ENCODE results near the gene DTNBP1. TPM values are rescaled to one million over a fixed set of nuclear protein-coding genes. Genes with fewer than 3 reads are reported as not detected.

The DTNBP1 gene
- total RNA-seq, 2 donors from 2014 or later, result 11.5 to 30.8 TPM

- Histone ChIP-seq H3K36me3 (no peaks in the 10 kb centered on the region), H3K4me3 (no peak overlapping the region), H3K27me3 (replicated peaks; ENCODE audit: insufficient read depth) (no peaks in the 10 kb centered on the region), H3K4me1 (ENCODE audit: control insufficient read depth in 1 of 2, low read depth in 2 of 2) (no peaks in the 10 kb centered on the region), H3K27ac (no peak overlapping the region), H3K9me3 (no peaks in the 10 kb centered on the region)
- no peak for ATAC-seq (ENCODE audit: insufficient number of reproducible peaks, low FRiP score, low read depth)
- DNase-seq (ENCODE audit: low spot score), result no peak
- TF ChIP-seq CTCF (IDR thresholded peaks at IDR 0.05), result no peak
Measured at GRCh38 chr6:15570171-15570570, 92.7 kb downstream of the DTNBP1 start.

- TF ChIP-seq CTCF (IDR thresholded peaks at IDR 0.05), result no peak
- ATAC-seq (ENCODE audit: insufficient number of reproducible peaks, low FRiP score, low read depth) (no peak), DNase-seq (ENCODE audit: low spot score) (no peak)
- Histone ChIP-seq H3K27me3 (replicated peaks; ENCODE audit: insufficient read depth) (no peaks in the 10 kb centered on the region), H3K36me3 (no peaks in the 10 kb centered on the region), H3K9me3 (no peaks in the 10 kb centered on the region), H3K4me1 (ENCODE audit: control insufficient read depth in 1 of 2, low read depth in 2 of 2) (no peaks in the 10 kb centered on the region), H3K4me3 (no peak overlapping the region), H3K27ac (no peak overlapping the region)
Measured at GRCh38 chr6:15569035-15569995, 93.5 kb downstream of the DTNBP1 start.

GRCh38 chr6:15562977-15563376, 99.9 kb downstream of the DTNBP1 start:
- no peak for TF ChIP-seq CTCF (IDR thresholded peaks at IDR 0.05)
- no peak for DNase-seq (ENCODE audit: low spot score)
- Histone ChIP-seq H3K27me3 (replicated peaks; ENCODE audit: insufficient read depth) (no peaks in the 10 kb centered on the region), H3K4me1 (ENCODE audit: control insufficient read depth in 1 of 2, low read depth in 2 of 2) (peaks cover 0 to 10% of the 10 kb centered on the region in 2 donors), H3K4me3 (no peak overlapping the region), H3K36me3 (no peaks in the 10 kb centered on the region), H3K27ac (no peak overlapping the region), H3K9me3 (no peaks in the 10 kb centered on the region)
- ATAC-seq (ENCODE audit: insufficient number of reproducible peaks, low FRiP score, low read depth), result no peak

GRCh38 chr6:15561447-15562199, 101.2 kb downstream of the DTNBP1 start:
- Histone ChIP-seq H3K9me3 (no peaks in the 10 kb centered on the region), H3K27me3 (replicated peaks; ENCODE audit: insufficient read depth) (no peaks in the 10 kb centered on the region), H3K36me3 (no peaks in the 10 kb centered on the region), H3K27ac (no peak overlapping the region), H3K4me1 (ENCODE audit: control insufficient read depth in 1 of 2, low read depth in 2 of 2) (peaks cover 0 to 10% of the 10 kb centered on the region in 2 donors), H3K4me3 (no peak overlapping the region)
- no peak for TF ChIP-seq CTCF (IDR thresholded peaks at IDR 0.05)
- ATAC-seq (ENCODE audit: insufficient number of reproducible peaks, low FRiP score, low read depth) (no peak), DNase-seq (ENCODE audit: low spot score) (no peak)

- no peak overlapping the region for H3K27ac ChIP-seq
- H3K27me3 ChIP-seq (replicated peaks; ENCODE audit: insufficient read depth), result no peaks in the 10 kb centered on the region
- DNase-seq (ENCODE audit: low spot score), result no peak
- no peaks in the 10 kb centered on the region for H3K9me3 ChIP-seq
- no peak overlapping the region for H3K4me3 ChIP-seq
- H3K4me1 ChIP-seq (ENCODE audit: control insufficient read depth in 1 of 2, low read depth in 2 of 2), result peaks cover 0 to 10% of the 10 kb centered on the region in 2 donors
- no peaks in the 10 kb centered on the region for H3K36me3 ChIP-seq
- no peak for TF ChIP-seq CTCF (IDR thresholded peaks at IDR 0.05)
- ATAC-seq (ENCODE audit: insufficient number of reproducible peaks, low FRiP score, low read depth), result no peak
Measured at GRCh38 chr6:15560713-15561112, 102.1 kb downstream of the DTNBP1 start.
